H1 (cell line): ENCODE results near the gene JPT2. TPM values are rescaled to one million over a fixed set of nuclear protein-coding genes. Genes with fewer than 3 reads are reported as not detected.

Experiments
- CTCF ChIA-PET: fragments of 300-600 bp; sonication (Branson Sonifier 250); formaldehyde crosslinking; loops from one replicate; lab custom pipeline; 2021; ENCODE audit not compliant: partially characterized antibody; lab: Charles Lee
- POLR2A ChIA-PET: fragments of 300-600 bp; sonication (Branson Sonifier 250); formaldehyde crosslinking; loops from one replicate; lab custom pipeline; 2021; ENCODE audit warnings: inconsistent platforms; ENCODE audit not compliant: partially characterized antibody; lab: Charles Lee
- DNase-seq, 2 experiments: peaks; one replicate each; pipeline versions ENCODE4 v3.0.0 to v3.0.0-alpha.2; 2010 to 2022; ENCODE audit warnings: low spot score in 2 of 2, low read depth in 1 of 2, mixed read lengths in 1 of 2
- FAIRE-seq: peaks from 2 replicates; lab custom pipeline; 2011; peaks lifted over from hg19 to GRCh38; lab: Jason Lieb, UNC
- H2AFZ ChIP-seq: 2 replicates; pipeline ENCODE4 v1.8.1; 2012; ENCODE audit warnings: low read length, inconsistent platforms
- H2AK5ac ChIP-seq: 2 replicates; pipeline ENCODE4 v1.6.1; 2013; ENCODE audit warnings: low read depth, low read length
- H2BK120ac ChIP-seq: replicated peaks from 2 replicates; pipeline ENCODE3; 2013; ENCODE audit warnings: low read depth, low read length, inconsistent platforms
- H2BK12ac ChIP-seq: 2 replicates; pipeline ENCODE4 v1.6.1; 2013; ENCODE audit warnings: low read depth, low read length
- H2BK15ac ChIP-seq: 2 replicates; pipeline ENCODE4 v1.6.1; 2013; ENCODE audit warnings: low read length
- H2BK20ac ChIP-seq: 2 replicates; pipeline ENCODE4 v1.6.1; 2013; ENCODE audit warnings: low read length
- H2BK5ac ChIP-seq: 2 replicates; pipeline ENCODE4 v1.6.1; 2013; ENCODE audit warnings: low read depth, low read length
- H3K14ac ChIP-seq: 2 replicates; pipeline ENCODE4 v1.6.1; 2013; ENCODE audit warnings: inconsistent platforms; ENCODE audit not compliant: insufficient read length
- H3K18ac ChIP-seq: 2 replicates; pipeline ENCODE4 v1.6.1; 2013; ENCODE audit warnings: low read length; ENCODE audit errors: extremely low read depth
- H3K23ac ChIP-seq: 2 replicates; pipeline ENCODE4 v1.6.1; 2013; ENCODE audit warnings: inconsistent platforms; ENCODE audit not compliant: insufficient read length
- H3K23me2 ChIP-seq: 2 replicates; pipeline ENCODE4 v1.6.1; 2013; ENCODE audit warnings: low read depth, low read length
- H3K27ac ChIP-seq: 2 replicates; pipeline ENCODE4 v1.6.1; 2011; ENCODE audit warnings: low read depth, low read length, inconsistent platforms
- H3K27me3 ChIP-seq, 4 experiments: replicated peaks in 1 of 4; 1 replicate in 1 of 4; 2 replicates in 3 of 4; pipeline versions ENCODE4 v1.6.1 to v1.8.1; 2011 to 2013; ENCODE audit warnings: low read length in 3 of 4, mild to moderate bottlenecking in 3 of 4, inconsistent platforms in 2 of 4, mixed read lengths in 2 of 4, moderate library complexity in 1 of 4; ENCODE audit not compliant: control insufficient read depth in 3 of 4, insufficient read depth in 3 of 4; ENCODE audit errors: extremely low read depth in 1 of 4
- H3K36me3 ChIP-seq, 4 experiments: 2 replicates each; pipeline versions ENCODE4 v1.6.1 to v1.8.1; 2011 to 2013; ENCODE audit warnings: mild to moderate bottlenecking in 4 of 4, low read length in 3 of 4, moderate library complexity in 2 of 4, control low read depth in 1 of 4, inconsistent platforms in 1 of 4; ENCODE audit not compliant: insufficient read depth in 4 of 4, control insufficient read depth in 2 of 4
- H3K4ac ChIP-seq: replicated peaks from 2 replicates; pipeline ENCODE3; 2013; ENCODE audit warnings: low read length, low read depth, mixed read lengths, inconsistent platforms; ENCODE audit not compliant: insufficient read length
- H3K4me1 ChIP-seq, 4 experiments: replicated peaks in 1 of 4; 1 replicate in 1 of 4; 2 replicates in 3 of 4; pipeline versions ENCODE4 v1.6.1 to v1.8.1; 2011 to 2013; ENCODE audit warnings: low read length in 3 of 4, inconsistent platforms in 2 of 4, mixed read lengths in 1 of 4; ENCODE audit not compliant: insufficient read depth in 4 of 4, control insufficient read depth in 3 of 4
- H3K4me2 ChIP-seq, 2 experiments: 2 replicates each; pipeline versions ENCODE4 v1.6.1 to v1.8.1; 2011 to 2013; ENCODE audit warnings: low read depth in 2 of 2, low read length in 2 of 2, control low read depth in 1 of 2, inconsistent platforms in 1 of 2, mild to moderate bottlenecking in 1 of 2; ENCODE audit not compliant: insufficient read depth in 1 of 2
- H3K4me3 ChIP-seq, 4 experiments: fragments of 200-600, 300-600 bp in 1 of 4; sonication (generic), shearing (Covaris generic), sonication (Bioruptor Twin) in 1 of 4; 2 replicates each; pipeline versions ENCODE4 v1.5.1 to v1.8.1; 2011 to 2016; ENCODE audit warnings: low read length in 4 of 4, low read depth in 3 of 4, control low read depth in 2 of 4, inconsistent platforms in 2 of 4, mild to moderate bottlenecking in 2 of 4, mixed read lengths in 1 of 4, moderate library complexity in 1 of 4; ENCODE audit not compliant: insufficient read depth in 2 of 4; ENCODE audit errors: extremely low read depth in 1 of 4
- H3K56ac ChIP-seq: replicated peaks from 2 replicates; pipeline ENCODE3; 2013; ENCODE audit warnings: low read depth, mild to moderate bottlenecking, mixed read lengths, low read length, inconsistent platforms; ENCODE audit not compliant: insufficient read length
- H3K79me1 ChIP-seq: 2 replicates; pipeline ENCODE4 v1.6.1; 2013; ENCODE audit warnings: low read depth, low read length, control low read depth
- H3K79me2 ChIP-seq, 2 experiments: 2 replicates each; pipeline versions ENCODE4 v1.6.1 to v1.8.1; 2012 to 2013; ENCODE audit warnings: low read length in 2 of 2, mild to moderate bottlenecking in 2 of 2, inconsistent platforms in 1 of 2; ENCODE audit not compliant: insufficient read depth in 2 of 2, control insufficient read depth in 1 of 2
- H3K9ac ChIP-seq, 4 experiments: replicated peaks in 1 of 4; 1 replicate in 1 of 4; 2 replicates in 3 of 4; pipeline versions ENCODE4 v1.6.1 to v1.8.1; 2011 to 2013; ENCODE audit warnings: low read depth in 3 of 4, low read length in 3 of 4, control low read depth in 2 of 4, mild to moderate bottlenecking in 2 of 4, moderate library complexity in 2 of 4, inconsistent platforms in 1 of 4; ENCODE audit errors: extremely low read depth in 1 of 4
- H3K9me3 ChIP-seq, 2 experiments: 2 replicates each; pipeline versions ENCODE4 v1.6.1 to v1.8.1; 2012 to 2013; ENCODE audit warnings: mild to moderate bottlenecking in 2 of 2, moderate library complexity in 2 of 2, control low read depth in 1 of 2, inconsistent platforms in 1 of 2, low read depth in 1 of 2, low read length in 1 of 2, mixed read lengths in 1 of 2; ENCODE audit not compliant: insufficient read depth in 2 of 2
- H4K20me1 ChIP-seq, 2 experiments: replicated peaks in 1 of 2; 2 replicates each; pipeline versions ENCODE3 to v1.8.1; 2011 to 2013; ENCODE audit warnings: inconsistent platforms in 2 of 2, low read length in 2 of 2, mild to moderate bottlenecking in 1 of 2; ENCODE audit not compliant: insufficient read depth in 2 of 2, control insufficient read depth in 1 of 2
- H4K5ac ChIP-seq: 2 replicates; pipeline ENCODE4 v1.6.1; 2013; ENCODE audit warnings: low read length, low read depth, mixed read lengths, inconsistent platforms; ENCODE audit not compliant: insufficient read length
- H4K8ac ChIP-seq: 2 replicates; pipeline ENCODE4 v1.8.0; 2013; ENCODE audit warnings: mild to moderate bottlenecking, moderate library complexity, low read length, inconsistent platforms; ENCODE audit not compliant: insufficient read depth; ENCODE audit errors: extremely low read depth
- H4K91ac ChIP-seq: replicated peaks from 2 replicates; pipeline ENCODE3; 2013; ENCODE audit warnings: low read length, mixed read lengths, inconsistent platforms; ENCODE audit not compliant: insufficient read length
- TAF1 ChIP-seq: IDR thresholded peaks from 2 replicates; pipeline ENCODE4 v1.6.1; 2011; ENCODE audit warnings: mild to moderate bottlenecking, low read depth, low read length
- TAF7 ChIP-seq: optimal IDR thresholded peaks from 2 replicates; pipeline ENCODE3; 2011; ENCODE audit warnings: low read depth, mild to moderate bottlenecking, inconsistent platforms, low read length, moderate library complexity, borderline replicate concordance
- WGBS, 2 experiments: shearing (Covaris generic) in 1 of 2; methylation state at CpG; one replicate each; pipeline versions ENCODE4 v1.1.6 to v1.1.7; 2013 to 2015; ENCODE audit warnings: low lambda C conversion rate in 2 of 2, mixed read lengths in 2 of 2, inconsistent platforms in 1 of 2, low coverage in 1 of 2, missing lambda C conversion rate in 1 of 2; ENCODE audit not compliant: insufficient replicate concordance in 2 of 2, insufficient coverage in 1 of 2, insufficient read length in 1 of 2; ENCODE audit errors: extremely low coverage in 1 of 2, missing lambda C conversion rate in 1 of 2; 5-methylcytosine and 5-hydroxymethylcytosine counted together
- polyA plus RNA-seq, 7 experiments: library from polyadenylated mRNA; depleted of rRNA in 3 of 7; stranded (reverse) in 5 of 7; unstranded in 2 of 7; fragments of >200 nt in 5 of 7; fragments of 200-250 nt in 2 of 7; gene quantifications; 1 replicate in 5 of 7; 2 replicates in 1 of 7; 4 replicates in 1 of 7; pipeline versions ENCODE4 v1.2.1 to v1.2.3, GENCODE V29; 2011 to 2013; ENCODE audit warnings: missing spikeins in 2 of 7, mixed read lengths in 2 of 7
- total RNA-seq: library from RNA; stranded (reverse); fragmentation: NEBNext Ultra II Directional; extraction: Animal tissue kit (Norgen Biotek cat#: 25700); gene quantifications from 2 replicates; pipeline ENCODE4 v1.2.1, GENCODE V29; 2021

The JPT2 gene
- total and polyA plus RNA-seq, 2 of the 8 experiments (the other 6 are each of a cell fraction or from before 2014, with no cell fraction given): 67.6 to 197 TPM

DNA sequence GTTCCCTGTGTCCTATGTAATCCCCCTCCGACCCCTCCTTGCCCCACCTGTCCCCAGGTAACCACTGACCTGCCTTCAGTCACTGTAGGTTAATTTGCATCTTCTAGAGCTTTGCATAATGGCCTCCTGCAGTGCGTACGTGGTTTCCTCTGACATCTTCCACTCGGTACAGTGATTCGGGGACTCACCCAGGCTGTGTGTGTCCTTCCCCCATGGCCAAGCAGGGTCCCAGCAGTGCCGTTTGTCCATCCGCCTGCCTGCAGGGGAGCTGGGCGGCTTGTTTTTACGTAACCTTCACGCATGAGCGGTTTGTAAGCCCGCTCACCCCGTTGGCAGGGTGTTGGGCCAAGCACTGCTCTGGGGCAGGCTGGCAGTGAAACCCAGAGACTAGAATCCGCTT is 35.9 kb downstream of the JPT2 start:
- no peak overlapping the region; the same call in 1 of the 2 replicates for H2BK12ac ChIP-seq
- peak overlapping the region in 2 of 4 experiments; percentile 15 to 36; a peak in 1 of 7 replicates for H3K9ac ChIP-seq
- no peaks in the 10 kb centered on the region for H3K9me3 ChIP-seq
- H3K79me2 ChIP-seq: peaks cover 2 to 49% of the 10 kb centered on the region in 2 experiments; a peak in 3 of 4 replicates
- H2BK15ac ChIP-seq: no peak overlapping the region
- H3K4me2 ChIP-seq: peak overlapping the region; percentile 56 to 58
- CTCF ChIA-PET: no interaction called here
- POLR2A ChIA-PET: interaction anchor here (1.0 to 2.2 kb wide), 4 partner anchors 8 to 34 kb away, joined by 3 to 5 read pairs (median 4); partner anchors contain the start of gene MAPK8IP3
- H3K56ac ChIP-seq: no peak overlapping the region
- peak overlapping the region; percentile 66 for H4K91ac ChIP-seq
- H3K18ac ChIP-seq: peak overlapping the region; percentile 10; the same call in 1 of the 2 replicates
- no peak overlapping the region for H2BK20ac ChIP-seq
- DNase-seq: no peak
- no peak overlapping the region for H2AFZ ChIP-seq
- no peak overlapping the region for H3K27ac ChIP-seq
- no peak for TF ChIP-seq TAF7
- 0 out of 2 replicates have a peak, but pooled peaks have one; percentile 22 for TF ChIP-seq TAF1
- WGBS, 2 experiments: 56% methylated on average over 14 of the region's 14 CpGs; no CpG with 5 or more reads in 1 of the 2 experiments
- peak overlapping the region; percentile 90; the same call in 1 of the 2 replicates for H4K8ac ChIP-seq
- no peak overlapping the region for H2BK120ac ChIP-seq
- peaks cover 11% of the 10 kb centered on the region for H3K79me1 ChIP-seq
- no peak overlapping the region for H3K23ac ChIP-seq
- 0 out of 8 replicates have a peak overlapping the region, but pooled peaks of 2 of the 4 experiments have one; percentile 0 to 10 for H3K4me3 ChIP-seq
- 0 out of 2 replicates have a peak overlapping the region, but pooled peaks have one; percentile 54 for H2AK5ac ChIP-seq
- no peak overlapping the region for H3K14ac ChIP-seq
- H4K5ac ChIP-seq: no peak overlapping the region
- H4K20me1 ChIP-seq: peaks cover 5 to 20% of the 10 kb centered on the region in 2 experiments
- H3K23me2 ChIP-seq: no peaks in the 10 kb centered on the region
- no peak for FAIRE-seq
- H3K4me1 ChIP-seq: peaks cover 9 to 16% (median 13%) of the 10 kb centered on the region in 4 experiments
- 0 out of 2 replicates have a peak overlapping the region, but pooled peaks have one; percentile 3 for H2BK5ac ChIP-seq
- H3K27me3 ChIP-seq: no peaks in the 10 kb centered on the region
- H3K36me3 ChIP-seq: no peaks in the 10 kb centered on the region
- H3K4ac ChIP-seq: no peak overlapping the region
